H1 (cell line): Measurements from ENCODE around the gene FOXI1. TPM values are rescaled to one million over a fixed set of nuclear protein-coding genes. Genes with fewer than 3 reads are reported as not detected.

Experiments used
- CTCF ChIA-PET: fragments of 300-600 bp; sonication (Branson Sonifier 250); formaldehyde crosslinking; loops from one replicate; lab custom pipeline; 2021; ENCODE audit not compliant: partially characterized antibody; lab: Charles Lee
- POLR2A ChIA-PET: fragments of 300-600 bp; sonication (Branson Sonifier 250); formaldehyde crosslinking; loops from one replicate; lab custom pipeline; 2021; ENCODE audit warnings: inconsistent platforms; ENCODE audit not compliant: partially characterized antibody; lab: Charles Lee
- DNase-seq, 2 experiments: peaks; one replicate each; pipeline versions ENCODE4 v3.0.0 to v3.0.0-alpha.2; 2010 to 2022; ENCODE audit warnings: low spot score in 2 of 2, low read depth in 1 of 2, mixed read lengths in 1 of 2
- FAIRE-seq: peaks from 2 replicates; lab custom pipeline; 2011; peaks lifted over from hg19 to GRCh38; lab: Jason Lieb, UNC
- H2AFZ ChIP-seq: 2 replicates; pipeline ENCODE4 v1.8.1; 2012; ENCODE audit warnings: low read length, inconsistent platforms
- H2AK5ac ChIP-seq: 2 replicates; pipeline ENCODE4 v1.6.1; 2013; ENCODE audit warnings: low read depth, low read length
- H2BK120ac ChIP-seq: replicated peaks from 2 replicates; pipeline ENCODE3; 2013; ENCODE audit warnings: low read depth, low read length, inconsistent platforms
- H2BK12ac ChIP-seq: 2 replicates; pipeline ENCODE4 v1.6.1; 2013; ENCODE audit warnings: low read depth, low read length
- H2BK15ac ChIP-seq: 2 replicates; pipeline ENCODE4 v1.6.1; 2013; ENCODE audit warnings: low read length
- H2BK20ac ChIP-seq: 2 replicates; pipeline ENCODE4 v1.6.1; 2013; ENCODE audit warnings: low read length
- H2BK5ac ChIP-seq: 2 replicates; pipeline ENCODE4 v1.6.1; 2013; ENCODE audit warnings: low read depth, low read length
- H3K14ac ChIP-seq: 2 replicates; pipeline ENCODE4 v1.6.1; 2013; ENCODE audit warnings: inconsistent platforms; ENCODE audit not compliant: insufficient read length
- H3K18ac ChIP-seq: 2 replicates; pipeline ENCODE4 v1.6.1; 2013; ENCODE audit warnings: low read length; ENCODE audit errors: extremely low read depth
- H3K23ac ChIP-seq: 2 replicates; pipeline ENCODE4 v1.6.1; 2013; ENCODE audit warnings: inconsistent platforms; ENCODE audit not compliant: insufficient read length
- H3K23me2 ChIP-seq: 2 replicates; pipeline ENCODE4 v1.6.1; 2013; ENCODE audit warnings: low read depth, low read length
- H3K27ac ChIP-seq: 2 replicates; pipeline ENCODE4 v1.6.1; 2011; ENCODE audit warnings: low read depth, low read length, inconsistent platforms
- H3K27me3 ChIP-seq, 4 experiments: replicated peaks in 1 of 4; 1 replicate in 1 of 4; 2 replicates in 3 of 4; pipeline versions ENCODE4 v1.6.1 to v1.8.1; 2011 to 2013; ENCODE audit warnings: low read length in 3 of 4, mild to moderate bottlenecking in 3 of 4, inconsistent platforms in 2 of 4, mixed read lengths in 2 of 4, moderate library complexity in 1 of 4; ENCODE audit not compliant: control insufficient read depth in 3 of 4, insufficient read depth in 3 of 4; ENCODE audit errors: extremely low read depth in 1 of 4
- H3K36me3 ChIP-seq, 4 experiments: 2 replicates each; pipeline versions ENCODE4 v1.6.1 to v1.8.1; 2011 to 2013; ENCODE audit warnings: mild to moderate bottlenecking in 4 of 4, low read length in 3 of 4, moderate library complexity in 2 of 4, control low read depth in 1 of 4, inconsistent platforms in 1 of 4; ENCODE audit not compliant: insufficient read depth in 4 of 4, control insufficient read depth in 2 of 4
- H3K4ac ChIP-seq: replicated peaks from 2 replicates; pipeline ENCODE3; 2013; ENCODE audit warnings: low read length, low read depth, mixed read lengths, inconsistent platforms; ENCODE audit not compliant: insufficient read length
- H3K4me1 ChIP-seq, 4 experiments: replicated peaks in 1 of 4; 1 replicate in 1 of 4; 2 replicates in 3 of 4; pipeline versions ENCODE4 v1.6.1 to v1.8.1; 2011 to 2013; ENCODE audit warnings: low read length in 3 of 4, inconsistent platforms in 2 of 4, mixed read lengths in 1 of 4; ENCODE audit not compliant: insufficient read depth in 4 of 4, control insufficient read depth in 3 of 4
- H3K4me2 ChIP-seq, 2 experiments: 2 replicates each; pipeline versions ENCODE4 v1.6.1 to v1.8.1; 2011 to 2013; ENCODE audit warnings: low read depth in 2 of 2, low read length in 2 of 2, control low read depth in 1 of 2, inconsistent platforms in 1 of 2, mild to moderate bottlenecking in 1 of 2; ENCODE audit not compliant: insufficient read depth in 1 of 2
- H3K4me3 ChIP-seq, 4 experiments: fragments of 200-600, 300-600 bp in 1 of 4; sonication (generic), shearing (Covaris generic), sonication (Bioruptor Twin) in 1 of 4; 2 replicates each; pipeline versions ENCODE4 v1.5.1 to v1.8.1; 2011 to 2016; ENCODE audit warnings: low read length in 4 of 4, low read depth in 3 of 4, control low read depth in 2 of 4, inconsistent platforms in 2 of 4, mild to moderate bottlenecking in 2 of 4, mixed read lengths in 1 of 4, moderate library complexity in 1 of 4; ENCODE audit not compliant: insufficient read depth in 2 of 4; ENCODE audit errors: extremely low read depth in 1 of 4
- H3K56ac ChIP-seq: replicated peaks from 2 replicates; pipeline ENCODE3; 2013; ENCODE audit warnings: low read depth, mild to moderate bottlenecking, mixed read lengths, low read length, inconsistent platforms; ENCODE audit not compliant: insufficient read length
- H3K79me1 ChIP-seq: 2 replicates; pipeline ENCODE4 v1.6.1; 2013; ENCODE audit warnings: low read depth, low read length, control low read depth
- H3K79me2 ChIP-seq, 2 experiments: 2 replicates each; pipeline versions ENCODE4 v1.6.1 to v1.8.1; 2012 to 2013; ENCODE audit warnings: low read length in 2 of 2, mild to moderate bottlenecking in 2 of 2, inconsistent platforms in 1 of 2; ENCODE audit not compliant: insufficient read depth in 2 of 2, control insufficient read depth in 1 of 2
- H3K9ac ChIP-seq, 4 experiments: replicated peaks in 1 of 4; 1 replicate in 1 of 4; 2 replicates in 3 of 4; pipeline versions ENCODE4 v1.6.1 to v1.8.1; 2011 to 2013; ENCODE audit warnings: low read depth in 3 of 4, low read length in 3 of 4, control low read depth in 2 of 4, mild to moderate bottlenecking in 2 of 4, moderate library complexity in 2 of 4, inconsistent platforms in 1 of 4; ENCODE audit errors: extremely low read depth in 1 of 4
- H3K9me3 ChIP-seq, 2 experiments: 2 replicates each; pipeline versions ENCODE4 v1.6.1 to v1.8.1; 2012 to 2013; ENCODE audit warnings: mild to moderate bottlenecking in 2 of 2, moderate library complexity in 2 of 2, control low read depth in 1 of 2, inconsistent platforms in 1 of 2, low read depth in 1 of 2, low read length in 1 of 2, mixed read lengths in 1 of 2; ENCODE audit not compliant: insufficient read depth in 2 of 2
- H4K20me1 ChIP-seq, 2 experiments: replicated peaks in 1 of 2; 2 replicates each; pipeline versions ENCODE3 to v1.8.1; 2011 to 2013; ENCODE audit warnings: inconsistent platforms in 2 of 2, low read length in 2 of 2, mild to moderate bottlenecking in 1 of 2; ENCODE audit not compliant: insufficient read depth in 2 of 2, control insufficient read depth in 1 of 2
- H4K5ac ChIP-seq: 2 replicates; pipeline ENCODE4 v1.6.1; 2013; ENCODE audit warnings: low read length, low read depth, mixed read lengths, inconsistent platforms; ENCODE audit not compliant: insufficient read length
- H4K8ac ChIP-seq: 2 replicates; pipeline ENCODE4 v1.8.0; 2013; ENCODE audit warnings: mild to moderate bottlenecking, moderate library complexity, low read length, inconsistent platforms; ENCODE audit not compliant: insufficient read depth; ENCODE audit errors: extremely low read depth
- H4K91ac ChIP-seq: replicated peaks from 2 replicates; pipeline ENCODE3; 2013; ENCODE audit warnings: low read length, mixed read lengths, inconsistent platforms; ENCODE audit not compliant: insufficient read length
- KDM4A ChIP-seq: IDR thresholded peaks from one replicate; pipeline ENCODE4 v1.7.1; 2012; ENCODE audit warnings: low read depth, mild to moderate bottlenecking, moderate library complexity, low read length, inconsistent platforms; ENCODE audit not compliant: severe bottlenecking
- RFX5 ChIP-seq: IDR thresholded peaks from 2 replicates; pipeline ENCODE4 v1.6.1; 2011; ENCODE audit warnings: low read depth, low read length, improper control_type of control experiment, borderline replicate concordance
- WGBS, 2 experiments: shearing (Covaris generic) in 1 of 2; methylation state at CpG; one replicate each; pipeline versions ENCODE4 v1.1.6 to v1.1.7; 2013 to 2015; ENCODE audit warnings: low lambda C conversion rate in 2 of 2, mixed read lengths in 2 of 2, inconsistent platforms in 1 of 2, low coverage in 1 of 2, missing lambda C conversion rate in 1 of 2; ENCODE audit not compliant: insufficient replicate concordance in 2 of 2, insufficient coverage in 1 of 2, insufficient read length in 1 of 2; ENCODE audit errors: extremely low coverage in 1 of 2, missing lambda C conversion rate in 1 of 2; 5-methylcytosine and 5-hydroxymethylcytosine counted together
- polyA plus RNA-seq, 7 experiments: library from polyadenylated mRNA; depleted of rRNA in 3 of 7; stranded (reverse) in 5 of 7; unstranded in 2 of 7; fragments of >200 nt in 5 of 7; fragments of 200-250 nt in 2 of 7; gene quantifications; 1 replicate in 5 of 7; 2 replicates in 1 of 7; 4 replicates in 1 of 7; pipeline versions ENCODE4 v1.2.1 to v1.2.3, GENCODE V29; 2011 to 2013; ENCODE audit warnings: missing spikeins in 2 of 7, mixed read lengths in 2 of 7
- total RNA-seq: library from RNA; stranded (reverse); fragmentation: NEBNext Ultra II Directional; extraction: Animal tissue kit (Norgen Biotek cat#: 25700); gene quantifications from 2 replicates; pipeline ENCODE4 v1.2.1, GENCODE V29; 2021

The FOXI1 gene
- total and polyA plus RNA-seq, 2 of the 8 experiments (the other 6 are each of a cell fraction or from before 2014, with no cell fraction given) = not detected

- DNase-seq = no peak
- Histone ChIP-seq H3K4me3 (no peak overlapping the region), H3K14ac (no peak overlapping the region), H3K4me1 (peaks cover 0 to 12% (median 3%) of the 10 kb centered on the region in 4 experiments; a peak in 5 of 7 replicates), H3K27me3 (no peaks in the 10 kb centered on the region), H3K9ac (no peak overlapping the region), H3K9me3 (no peaks in the 10 kb centered on the region), H4K5ac (no peak overlapping the region), H2BK120ac (no peak overlapping the region), H3K23me2 (no peaks in the 10 kb centered on the region), H3K79me2 (no peaks in the 10 kb centered on the region), H2BK15ac (no peak overlapping the region), H3K23ac (no peak overlapping the region), H2BK20ac (no peak overlapping the region), H2AFZ (no peak overlapping the region), H3K4ac (no peak overlapping the region), H3K79me1 (no peaks in the 10 kb centered on the region), H4K8ac (no peak overlapping the region), H3K4me2 (no peak overlapping the region), H2BK5ac (no peak overlapping the region), H3K27ac (no peak overlapping the region), H3K36me3 (no peaks in the 10 kb centered on the region), H4K91ac (no peak overlapping the region), H2AK5ac (no peak overlapping the region), H2BK12ac (no peak overlapping the region), H3K56ac (no peak overlapping the region), H3K18ac (no peak overlapping the region; the same call in 1 of the 2 replicates), H4K20me1 (no peaks in the 10 kb centered on the region)
- POLR2A ChIA-PET = no interaction called here
- CTCF ChIA-PET = interaction anchor here (1.0 to 1.6 kb wide), 3 partner anchors 51 to 355 kb away, joined by 3 to 4 read pairs (median 3); no protein-coding TSS in a partner anchor
- 97% methylated on average over 5 of the region's 5 CpGs; no CpG with 5 or more reads in 1 of the 2 experiments for WGBS, 2 experiments
- FAIRE-seq = no peak
- TF ChIP-seq RFX5 (no peak), KDM4A (no peak)
Measured at GRCh38 chr5:170150713-170151096, 45.0 kb downstream of the FOXI1 start.
